PC-9 (cell line): ENCODE measurements around the gene SLCO2A1. TPM values are rescaled to one million over a fixed set of nuclear protein-coding genes. Genes with fewer than 3 reads are reported as not detected.

Source experiments
- BruUV-seq: library from RNA; stranded (reverse); fragments of 400-500 nt; replicated peaks from 2 replicates; lab custom pipeline; 2021; lab: Mats Ljungman, UMichigan
- CTCF ChIA-PET: fragments of 300-600 bp; sonication (Branson Sonifier 250); formaldehyde crosslinking; loops from one replicate; lab custom pipeline; 2022; ENCODE audit warnings: antibody characterized with exemption; lab: Charles Lee
- POLR2A ChIA-PET: fragments of 300-600 bp; sonication (Branson Sonifier 250); formaldehyde crosslinking; loops from one replicate; lab custom pipeline; 2022; ENCODE audit warnings: antibody characterized with exemption; ENCODE audit not compliant: unreplicated experiment; lab: Charles Lee
- DNase-seq, 2 experiments: peaks; one replicate each; pipeline versions ENCODE4 v3.0.0 to v3.0.0-alpha.2; 2015 to 2022; ENCODE audit warnings: mixed read lengths in 1 of 2
- H2AFZ ChIP-seq: fragments of 200-600 bp; sonication (generic); 2 replicates; pipeline ENCODE4 v1.8.1; 2017; ENCODE audit warnings: antibody characterized with exemption
- H3F3A ChIP-seq: fragments of 200-600 bp; sonication (generic); 2 replicates; pipeline ENCODE4 v1.8.1; 2017; ENCODE audit warnings: antibody characterized with exemption, mild to moderate bottlenecking, low read depth; ENCODE audit not compliant: insufficient read depth
- H3K27ac ChIP-seq: fragments of 200-600 bp; sonication (generic); 2 replicates; pipeline ENCODE4 v1.6.1; 2016; ENCODE audit warnings: mixed run types
- H3K27me3 ChIP-seq: fragments of 200-600 bp; sonication (generic); 2 replicates; pipeline ENCODE4 v1.6.1; 2016; ENCODE audit warnings: low read depth, mixed run types; ENCODE audit not compliant: insufficient read depth
- H3K36me3 ChIP-seq: fragments of 200-600 bp; sonication (generic); 2 replicates; pipeline ENCODE4 v1.6.1; 2016; ENCODE audit warnings: low read depth, mixed run types
- H3K4me1 ChIP-seq: fragments of 200-600 bp; sonication (generic); replicated peaks from 2 replicates; pipeline ENCODE4 v1.6.1; 2016; ENCODE audit warnings: mixed run types; ENCODE audit not compliant: insufficient read depth
- H3K4me2 ChIP-seq: fragments of 200-600 bp; sonication (generic); 2 replicates; pipeline ENCODE4 v1.6.1; 2017; ENCODE audit warnings: mixed run types
- H3K4me3 ChIP-seq: fragments of 200-600 bp; sonication (generic); 2 replicates; pipeline ENCODE4 v1.6.1; 2016; ENCODE audit warnings: mixed run types
- H3K79me2 ChIP-seq: fragments of 200-600 bp; sonication (generic); 2 replicates; pipeline ENCODE4 v1.6.1; 2017; ENCODE audit warnings: low read depth, mixed run types
- H3K9me2 ChIP-seq: fragments of 200-600 bp; sonication (generic); 2 replicates; pipeline ENCODE4 v1.8.1; 2017; ENCODE audit warnings: mild to moderate bottlenecking; ENCODE audit not compliant: insufficient read depth
- H3K9me3 ChIP-seq: fragments of 200-600 bp; sonication (generic); 2 replicates; pipeline ENCODE4 v1.8.1; 2016; ENCODE audit warnings: low read depth; ENCODE audit not compliant: insufficient read depth
- H4K20me1 ChIP-seq: fragments of 200-600 bp; sonication (generic); 2 replicates; pipeline ENCODE4 v1.8.1; 2017; ENCODE audit not compliant: insufficient read depth
- EZH2 ChIP-seq: fragments of 200-600 bp; sonication (generic); IDR thresholded peaks from 2 replicates; pipeline ENCODE4 v1.8.0; 2017; ENCODE audit warnings: antibody characterized with exemption, low read depth
- intact Hi-C: fragments of 100-400 bp; cut with micrococcal nuclease; formaldehyde crosslinking; loops from one replicate; pipeline ENCODE4 v1.10.0; 2022; ENCODE audit not compliant: unreplicated experiment
- total RNA-seq: library from RNA; stranded (reverse); gene quantifications from 2 replicates; pipeline ENCODE4 v1.2.3, GENCODE V29; 2021
- TF ChIP-seq, protein P1 (sequence below): fragments of 200-600 bp; sonication (generic); conservative IDR thresholded peaks from 2 replicates; pipeline ENCODE4 v1.6.1; 2017; ENCODE audit warnings: mixed run types, antibody characterized with exemption, mild to moderate bottlenecking, moderate library complexity

Gene SLCO2A1
- total RNA-seq, 1 experiment from 2014 or later: 0.44 TPM

DNA sequence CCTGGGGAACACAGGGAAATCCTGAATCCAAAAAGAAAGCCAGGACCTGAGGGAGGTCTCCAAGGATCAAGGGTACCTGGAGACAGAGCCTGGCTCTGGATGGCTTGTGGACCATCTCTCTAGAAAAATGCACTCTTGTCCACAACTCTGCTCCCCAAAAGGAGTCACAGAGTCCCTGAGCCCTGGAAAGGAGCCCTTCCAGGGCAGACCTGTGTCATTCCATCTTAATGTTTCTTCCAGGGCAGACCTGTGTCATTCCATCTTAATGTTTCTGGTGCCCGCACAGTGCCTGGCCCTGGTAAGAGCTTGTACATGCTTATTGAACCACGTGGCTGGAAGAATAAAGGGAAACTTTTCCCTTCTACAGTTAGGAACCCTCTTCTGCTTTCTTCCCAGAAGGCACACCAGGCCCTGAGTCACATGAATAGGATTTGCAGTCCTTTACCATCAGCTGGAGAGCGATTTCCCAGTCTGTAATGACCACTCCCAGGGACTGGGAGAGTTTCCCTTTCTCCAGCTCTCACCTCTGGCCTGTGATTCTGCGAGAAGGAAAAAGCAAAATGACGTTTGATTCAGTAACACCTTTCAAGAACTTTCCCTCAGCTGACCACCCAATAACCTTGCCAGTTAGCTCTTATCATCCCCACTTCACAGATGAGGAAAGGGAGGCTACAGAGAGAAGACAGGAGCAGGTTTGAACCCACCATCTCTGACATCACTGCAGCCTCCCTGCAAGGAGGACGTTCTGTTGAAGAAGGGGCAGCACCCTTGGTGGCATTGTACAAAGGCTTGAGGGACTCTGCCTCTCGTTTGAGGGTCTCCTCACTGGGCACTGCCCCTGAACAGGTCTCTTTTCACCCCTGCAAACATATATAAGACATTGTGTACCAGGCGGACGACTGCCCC lies 35.8 kb upstream of the SLCO2A1 start:
- no peak overlapping the region for H3K27ac ChIP-seq
- no peaks in the 10 kb centered on the region for H3K9me3 ChIP-seq
- peaks cover 7% of the 10 kb centered on the region; the same call in 1 of the 2 replicates for H3K27me3 ChIP-seq
- TF ChIP-seq EZH2: no peak
- TF ChIP-seq, protein P1, sequence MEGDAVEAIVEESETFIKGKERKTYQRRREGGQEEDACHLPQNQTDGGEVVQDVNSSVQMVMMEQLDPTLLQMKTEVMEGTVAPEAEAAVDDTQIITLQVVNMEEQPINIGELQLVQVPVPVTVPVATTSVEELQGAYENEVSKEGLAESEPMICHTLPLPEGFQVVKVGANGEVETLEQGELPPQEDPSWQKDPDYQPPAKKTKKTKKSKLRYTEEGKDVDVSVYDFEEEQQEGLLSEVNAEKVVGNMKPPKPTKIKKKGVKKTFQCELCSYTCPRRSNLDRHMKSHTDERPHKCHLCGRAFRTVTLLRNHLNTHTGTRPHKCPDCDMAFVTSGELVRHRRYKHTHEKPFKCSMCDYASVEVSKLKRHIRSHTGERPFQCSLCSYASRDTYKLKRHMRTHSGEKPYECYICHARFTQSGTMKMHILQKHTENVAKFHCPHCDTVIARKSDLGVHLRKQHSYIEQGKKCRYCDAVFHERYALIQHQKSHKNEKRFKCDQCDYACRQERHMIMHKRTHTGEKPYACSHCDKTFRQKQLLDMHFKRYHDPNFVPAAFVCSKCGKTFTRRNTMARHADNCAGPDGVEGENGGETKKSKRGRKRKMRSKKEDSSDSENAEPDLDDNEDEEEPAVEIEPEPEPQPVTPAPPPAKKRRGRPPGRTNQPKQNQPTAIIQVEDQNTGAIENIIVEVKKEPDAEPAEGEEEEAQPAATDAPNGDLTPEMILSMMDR: no peak
- H3K9me2 ChIP-seq: no peaks in the 10 kb centered on the region
- H3K79me2 ChIP-seq: no peaks in the 10 kb centered on the region
- H3K36me3 ChIP-seq: no peaks in the 10 kb centered on the region
- H3K4me1 ChIP-seq: no peaks in the 10 kb centered on the region
- no peaks in the 10 kb centered on the region for H3F3A ChIP-seq
- BruUV-seq: no TSS peak
- H3K4me3 ChIP-seq: no peak overlapping the region
- no peak for DNase-seq
- H2AFZ ChIP-seq: no peak overlapping the region
- intact Hi-C loops: no loop called here
- H3K4me2 ChIP-seq: no peak overlapping the region
- CTCF ChIA-PET: no interaction called here
- POLR2A ChIA-PET: no interaction called here
- H4K20me1 ChIP-seq: no peaks in the 10 kb centered on the region

DNA sequence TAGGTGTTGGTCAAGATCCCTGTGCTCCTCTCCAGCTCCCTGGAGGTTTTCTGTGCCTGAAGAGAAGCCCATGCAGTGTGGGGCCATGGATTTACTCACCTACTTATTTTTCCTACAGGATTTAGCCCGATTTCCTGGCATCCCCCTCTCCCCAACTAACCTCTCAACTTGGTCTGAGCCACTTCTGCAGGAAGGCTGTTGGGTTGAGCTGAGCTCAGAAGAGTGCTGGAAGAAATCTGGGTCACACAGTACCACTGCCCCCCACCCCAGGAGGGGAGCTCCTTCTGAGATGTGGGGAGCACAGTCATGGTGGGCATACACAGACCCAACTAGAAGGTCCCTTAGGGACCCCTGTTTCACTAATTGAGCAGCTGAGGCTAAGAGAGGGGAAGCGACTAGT lies 34.4 kb upstream of the SLCO2A1 start:
- Histone ChIP-seq H3K36me3 (no peaks in the 10 kb centered on the region), H3K9me2 (no peaks in the 10 kb centered on the region), H3K4me1 (no peaks in the 10 kb centered on the region), H3K9me3 (no peaks in the 10 kb centered on the region), H3K4me2 (no peak overlapping the region), H3K79me2 (no peaks in the 10 kb centered on the region), H3K4me3 (no peak overlapping the region), H4K20me1 (no peaks in the 10 kb centered on the region), H3F3A (no peaks in the 10 kb centered on the region), H3K27me3 (peaks cover 7% of the 10 kb centered on the region; the same call in 1 of the 2 replicates), H2AFZ (no peak overlapping the region), H3K27ac (no peak overlapping the region)
- intact Hi-C loops: no loop called here
- no TSS peak for BruUV-seq
- ChIA-PET CTCF (no interaction called here), POLR2A (interaction anchor here (0.6 kb wide), 1 partner anchor 1791 kb away, joined by 4 read pairs; no protein-coding TSS in a partner anchor)
- TF ChIP-seq, protein P1: no peak
- no peak for TF ChIP-seq EZH2
- DNase-seq: no peak

DNA sequence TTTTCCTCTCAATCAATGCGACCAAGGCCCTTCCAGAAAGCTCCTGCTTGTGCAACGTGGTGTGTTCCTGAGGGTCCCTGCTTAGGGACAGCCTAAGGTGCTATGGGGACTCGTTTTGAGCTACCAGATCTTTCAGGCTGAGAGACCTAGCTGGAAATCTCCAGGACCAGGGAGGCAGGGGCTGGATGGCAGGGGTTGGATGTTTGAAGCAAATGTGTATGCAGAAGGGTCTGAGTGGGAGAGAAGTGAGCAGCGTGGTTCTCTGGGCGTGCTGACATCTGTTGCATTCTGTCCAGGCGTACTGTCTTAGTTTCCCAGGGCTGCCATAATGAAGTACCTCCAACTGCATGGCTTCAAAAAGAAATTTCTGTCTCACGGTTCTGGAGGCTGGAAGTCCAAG lies 31.7 kb upstream of the SLCO2A1 start:
- BruUV-seq: no TSS peak
- TF ChIP-seq EZH2: no peak
- TF ChIP-seq, protein P1: no peak
- Histone ChIP-seq H3K4me2 (no peak overlapping the region), H3K79me2 (no peaks in the 10 kb centered on the region), H3K4me1 (no peaks in the 10 kb centered on the region), H3K27ac (no peak overlapping the region), H4K20me1 (no peaks in the 10 kb centered on the region), H3K36me3 (no peaks in the 10 kb centered on the region), H3K9me2 (no peaks in the 10 kb centered on the region), H3F3A (no peaks in the 10 kb centered on the region), H3K27me3 (peaks cover 7% of the 10 kb centered on the region; the same call in 1 of the 2 replicates), H3K9me3 (no peaks in the 10 kb centered on the region), H2AFZ (no peak overlapping the region), H3K4me3 (no peak overlapping the region)
- no peak for DNase-seq
- ChIA-PET CTCF (no interaction called here), POLR2A (no interaction called here)
- intact Hi-C loops: no loop called here
